GM12801 (cell line): Measurements from ENCODE around the gene SF3B2.

Experiments
- CTCF ChIP-seq: IDR thresholded peaks from one replicate; pipeline ENCODE4 v1.5.1; 2011; ENCODE audit warnings: control low read depth; ENCODE audit not compliant: insufficient read length; ENCODE audit errors: extremely low read depth

SF3B2 gene

GRCh38 chr11:66104057-66104638 lies 52.0 kb downstream of the SF3B2 start:
- no peak for TF ChIP-seq CTCF

GRCh38 chr11:66106786-66107599 lies 54.8 kb downstream of the SF3B2 start:
- TF ChIP-seq CTCF: no peak

GRCh38 chr11:66107600-66108510 lies 55.7 kb downstream of the SF3B2 start:
- no peak for TF ChIP-seq CTCF

- TF ChIP-seq CTCF: no peak
Observed at GRCh38 chr11:66109294-66109693, 57.1 kb downstream of the SF3B2 start.

- no peak for TF ChIP-seq CTCF
Observed at GRCh38 chr11:66111158-66111557, 59.0 kb downstream of the SF3B2 start.

- TF ChIP-seq CTCF: no peak
Observed at GRCh38 chr11:66112041-66112491, 59.9 kb downstream of the SF3B2 start.
